AG09309 (cell line): ENCODE data around the gene USP3.

Source experiments
- DNase-seq: peaks from one replicate; pipeline ENCODE4 v3.0.0-alpha.2; 2010; ENCODE audit warnings: low read depth
- H3K4me3 ChIP-seq: 2 replicates; pipeline ENCODE4 v1.5.1; 2011; ENCODE audit warnings: mild to moderate bottlenecking, low read depth, low read length, moderate library complexity; ENCODE audit not compliant: control insufficient read depth
- TF ChIP-seq, protein P1 (sequence below): IDR thresholded peaks from 2 replicates; pipeline ENCODE4 v1.5.1; 2011; ENCODE audit warnings: mild to moderate bottlenecking, low read depth, low read length, inconsistent platforms; ENCODE audit not compliant: insufficient read depth, control insufficient read depth; ENCODE audit errors: missing control alignments

Gene USP3

DNA sequence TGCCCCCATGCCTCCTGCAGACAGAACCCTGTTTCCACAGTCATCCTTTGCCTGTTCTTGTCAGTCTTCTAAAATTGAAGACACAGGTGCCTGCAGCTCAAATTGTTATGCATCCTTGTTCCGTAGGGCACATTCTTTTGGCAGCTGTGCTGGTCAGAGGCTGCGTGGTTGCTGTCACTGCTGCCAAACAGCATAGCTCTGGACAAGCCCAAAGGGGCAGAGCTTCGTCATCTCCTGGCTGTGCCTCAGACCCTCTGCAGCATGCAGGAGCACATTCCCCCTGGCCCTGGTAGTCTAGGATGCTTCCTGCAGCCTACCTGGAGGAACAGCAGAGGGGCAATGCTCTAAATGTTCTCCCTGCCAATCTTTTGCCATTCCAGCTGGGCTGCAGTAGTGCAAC, 90.7 kb downstream of the USP3 start:
- TF ChIP-seq, protein P1, sequence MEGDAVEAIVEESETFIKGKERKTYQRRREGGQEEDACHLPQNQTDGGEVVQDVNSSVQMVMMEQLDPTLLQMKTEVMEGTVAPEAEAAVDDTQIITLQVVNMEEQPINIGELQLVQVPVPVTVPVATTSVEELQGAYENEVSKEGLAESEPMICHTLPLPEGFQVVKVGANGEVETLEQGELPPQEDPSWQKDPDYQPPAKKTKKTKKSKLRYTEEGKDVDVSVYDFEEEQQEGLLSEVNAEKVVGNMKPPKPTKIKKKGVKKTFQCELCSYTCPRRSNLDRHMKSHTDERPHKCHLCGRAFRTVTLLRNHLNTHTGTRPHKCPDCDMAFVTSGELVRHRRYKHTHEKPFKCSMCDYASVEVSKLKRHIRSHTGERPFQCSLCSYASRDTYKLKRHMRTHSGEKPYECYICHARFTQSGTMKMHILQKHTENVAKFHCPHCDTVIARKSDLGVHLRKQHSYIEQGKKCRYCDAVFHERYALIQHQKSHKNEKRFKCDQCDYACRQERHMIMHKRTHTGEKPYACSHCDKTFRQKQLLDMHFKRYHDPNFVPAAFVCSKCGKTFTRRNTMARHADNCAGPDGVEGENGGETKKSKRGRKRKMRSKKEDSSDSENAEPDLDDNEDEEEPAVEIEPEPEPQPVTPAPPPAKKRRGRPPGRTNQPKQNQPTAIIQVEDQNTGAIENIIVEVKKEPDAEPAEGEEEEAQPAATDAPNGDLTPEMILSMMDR: no peak
- no peak for DNase-seq
- no peak overlapping the region for H3K4me3 ChIP-seq

DNA sequence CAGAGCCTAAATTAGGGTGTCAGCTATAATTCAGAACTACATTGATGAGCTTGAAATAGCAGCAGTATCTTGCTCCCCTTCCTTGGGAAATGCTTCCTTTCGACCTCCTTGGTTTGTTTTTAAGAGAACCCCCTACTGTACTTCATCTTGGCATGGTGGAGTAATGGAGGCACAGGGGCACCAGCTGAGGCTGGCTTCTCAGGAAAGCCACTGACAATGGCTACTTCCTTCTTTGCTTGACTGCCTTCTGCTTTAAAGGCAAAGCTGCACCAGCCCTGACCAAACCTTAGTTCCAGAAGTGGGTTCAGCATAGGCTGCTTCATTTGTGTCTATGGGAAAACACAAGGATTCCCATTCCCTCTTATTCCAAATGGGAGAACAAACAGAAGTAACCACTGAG, 91.3 kb downstream of the USP3 start:
- H3K4me3 ChIP-seq: no peak overlapping the region
- TF ChIP-seq, protein P1: no peak
- no peak for DNase-seq

DNA sequence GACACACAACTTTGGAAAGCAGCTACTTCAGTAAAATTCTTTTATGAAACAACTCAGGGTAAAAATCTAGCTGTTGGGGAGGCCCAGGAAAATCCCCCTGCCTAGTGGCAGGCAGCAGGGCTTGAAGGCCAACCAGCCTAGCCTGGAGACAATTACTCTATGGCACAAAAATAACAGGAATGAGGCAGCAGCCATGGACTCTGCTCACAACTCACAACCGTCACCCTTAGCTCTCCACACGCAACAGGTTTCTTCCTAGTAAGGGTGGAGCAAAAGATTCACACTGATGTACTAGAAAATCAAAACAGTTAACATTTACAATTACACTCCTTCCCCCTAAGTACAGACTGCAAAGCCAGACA, 92.3 kb downstream of the USP3 start:
- TF ChIP-seq, protein P1: no peak
- H3K4me3 ChIP-seq: no peak overlapping the region
- no peak for DNase-seq

DNA sequence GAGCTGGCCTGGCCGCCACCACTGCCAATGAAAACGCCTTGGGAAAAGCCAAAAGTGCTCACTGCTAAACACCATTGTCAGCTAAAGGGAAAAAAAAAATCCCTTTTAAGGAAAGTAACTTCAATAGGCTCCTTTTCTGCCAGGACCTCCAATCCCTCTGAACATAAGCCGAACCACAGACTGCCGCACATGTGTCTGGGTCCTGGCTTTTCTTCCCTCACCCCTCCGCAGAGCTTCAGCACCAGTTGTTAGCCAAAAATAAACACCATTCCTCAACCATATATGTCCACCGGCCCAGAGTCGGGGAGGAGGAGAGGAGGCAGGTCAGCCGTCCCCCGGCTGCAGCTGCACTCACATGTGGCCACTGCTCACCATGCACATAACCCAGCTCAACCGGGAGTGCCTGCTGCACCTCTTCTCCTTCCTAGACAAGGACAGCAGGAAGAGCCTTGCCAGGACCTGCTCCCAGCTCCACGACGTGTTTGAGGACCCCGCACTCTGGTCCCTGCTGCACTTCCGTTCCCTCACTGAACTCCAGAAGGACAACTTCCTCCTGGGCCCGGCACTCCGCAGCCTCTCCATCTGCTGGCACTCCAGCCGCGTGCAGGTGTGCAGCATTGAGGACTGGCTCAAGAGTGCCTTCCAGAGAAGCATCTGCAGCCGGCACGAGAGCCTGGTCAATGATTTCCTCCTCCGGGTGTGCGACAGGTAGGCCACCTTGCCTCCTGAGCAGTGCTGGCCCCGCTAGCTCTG, 92.8 kb downstream of the USP3 start, which contains the start of gene FBXL22:
TSS of gene FBXL22 (plus strand) at position 350 of the 753 bp plus-strand sequence. CDS start at position 356, 6 bp downstream.
- DNase-seq: no peak
- H3K4me3 ChIP-seq: no peak within 1 kb of the TSS
- TF ChIP-seq, protein P1: no peak

DNA sequence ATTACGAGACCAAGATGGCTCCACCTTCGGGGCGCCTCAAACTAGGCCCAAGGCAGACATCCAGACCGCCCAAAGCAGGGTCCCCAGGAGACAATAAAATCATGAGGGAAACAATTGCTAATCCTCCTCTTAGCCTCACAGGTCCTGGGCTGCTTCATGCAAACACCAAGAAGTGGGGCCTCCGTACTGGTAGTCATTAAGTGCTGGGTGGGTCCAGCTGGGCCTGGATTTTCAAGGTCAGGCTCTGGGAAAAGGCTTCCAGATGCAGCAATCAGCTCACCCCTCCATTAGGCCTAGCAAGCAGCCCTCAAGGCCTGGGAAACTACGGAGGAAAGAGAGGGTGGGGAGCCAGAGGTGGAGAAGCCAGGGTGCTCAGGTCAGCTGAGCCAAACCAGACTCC, 93.4 kb downstream of the USP3 start:
- DNase-seq: no peak
- H3K4me3 ChIP-seq: no peak overlapping the region

DNA sequence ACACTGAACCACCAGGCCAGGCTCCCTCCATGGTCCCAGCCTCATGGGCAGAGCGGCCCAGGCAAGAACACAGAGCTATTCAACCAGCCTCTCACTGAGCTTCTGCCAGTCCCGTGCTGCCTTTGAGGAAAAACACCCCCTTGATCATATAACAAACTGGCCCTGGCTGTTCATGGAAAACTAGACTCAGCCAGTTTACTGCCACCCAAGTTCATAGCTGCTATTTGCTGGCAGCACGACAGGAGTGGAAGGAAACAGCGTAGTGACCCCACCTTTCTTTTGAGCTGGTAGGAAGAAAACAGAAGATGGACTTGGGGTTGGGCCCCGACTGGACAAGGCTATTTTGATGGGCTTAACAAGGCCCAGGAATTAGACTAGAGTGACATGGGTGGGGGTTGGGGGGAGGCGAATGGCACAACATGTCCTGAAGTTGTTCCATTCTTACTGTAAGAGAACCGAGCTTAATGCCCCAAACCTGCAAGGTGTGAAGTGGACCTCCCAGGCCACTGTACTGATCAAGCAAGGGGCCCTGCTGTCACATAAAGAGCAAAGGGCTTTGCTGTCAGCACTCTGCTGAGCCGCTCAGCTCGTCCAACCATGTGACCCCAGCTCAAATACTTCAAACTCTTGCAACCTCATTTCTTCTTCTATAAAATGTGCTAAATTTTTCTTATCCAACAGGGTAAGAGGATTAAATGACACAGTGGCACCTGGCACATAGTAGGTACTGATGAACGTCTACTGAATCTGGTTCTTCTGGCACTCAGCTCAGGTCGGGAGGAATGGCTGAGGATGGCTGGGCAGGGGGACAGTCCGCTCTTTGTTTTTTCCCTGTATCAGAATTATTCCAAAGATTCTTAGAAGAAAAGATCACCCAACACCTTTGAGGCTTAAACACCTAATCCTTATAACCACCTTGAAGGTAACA, 94.3 kb downstream of the USP3 start:
- DNase-seq: no peak
- TF ChIP-seq, protein P1: no peak
- H3K4me3 ChIP-seq: no peak overlapping the region

More for the DNA sequence above, 93.4 kb downstream of the USP3 start:
- TF ChIP-seq, protein P1: no peak
